VCaP (cell line): ENCODE results near the gene KCNN2.

ENCODE experiments used
- H3K27ac ChIP-seq: fragments of 450-650 bp; 2 replicates; pipeline ENCODE4 v1.5.1; 2017
- TF ChIP-seq, protein P1 (sequence below): fragments of 450-650 bp; conservative IDR thresholded peaks from 2 replicates; pipeline ENCODE4 v1.5.1; 2017; ENCODE audit warnings: mild to moderate bottlenecking, moderate library complexity

Gene KCNN2

GRCh38 chr5:114362197-114362976, 517 bp downstream of the KCNN2 start:
- TF ChIP-seq, protein P1, sequence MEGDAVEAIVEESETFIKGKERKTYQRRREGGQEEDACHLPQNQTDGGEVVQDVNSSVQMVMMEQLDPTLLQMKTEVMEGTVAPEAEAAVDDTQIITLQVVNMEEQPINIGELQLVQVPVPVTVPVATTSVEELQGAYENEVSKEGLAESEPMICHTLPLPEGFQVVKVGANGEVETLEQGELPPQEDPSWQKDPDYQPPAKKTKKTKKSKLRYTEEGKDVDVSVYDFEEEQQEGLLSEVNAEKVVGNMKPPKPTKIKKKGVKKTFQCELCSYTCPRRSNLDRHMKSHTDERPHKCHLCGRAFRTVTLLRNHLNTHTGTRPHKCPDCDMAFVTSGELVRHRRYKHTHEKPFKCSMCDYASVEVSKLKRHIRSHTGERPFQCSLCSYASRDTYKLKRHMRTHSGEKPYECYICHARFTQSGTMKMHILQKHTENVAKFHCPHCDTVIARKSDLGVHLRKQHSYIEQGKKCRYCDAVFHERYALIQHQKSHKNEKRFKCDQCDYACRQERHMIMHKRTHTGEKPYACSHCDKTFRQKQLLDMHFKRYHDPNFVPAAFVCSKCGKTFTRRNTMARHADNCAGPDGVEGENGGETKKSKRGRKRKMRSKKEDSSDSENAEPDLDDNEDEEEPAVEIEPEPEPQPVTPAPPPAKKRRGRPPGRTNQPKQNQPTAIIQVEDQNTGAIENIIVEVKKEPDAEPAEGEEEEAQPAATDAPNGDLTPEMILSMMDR: peak; percentile 10; the same call in 1 of the 2 replicates
- peak overlapping the region; percentile 92 for H3K27ac ChIP-seq

DNA sequence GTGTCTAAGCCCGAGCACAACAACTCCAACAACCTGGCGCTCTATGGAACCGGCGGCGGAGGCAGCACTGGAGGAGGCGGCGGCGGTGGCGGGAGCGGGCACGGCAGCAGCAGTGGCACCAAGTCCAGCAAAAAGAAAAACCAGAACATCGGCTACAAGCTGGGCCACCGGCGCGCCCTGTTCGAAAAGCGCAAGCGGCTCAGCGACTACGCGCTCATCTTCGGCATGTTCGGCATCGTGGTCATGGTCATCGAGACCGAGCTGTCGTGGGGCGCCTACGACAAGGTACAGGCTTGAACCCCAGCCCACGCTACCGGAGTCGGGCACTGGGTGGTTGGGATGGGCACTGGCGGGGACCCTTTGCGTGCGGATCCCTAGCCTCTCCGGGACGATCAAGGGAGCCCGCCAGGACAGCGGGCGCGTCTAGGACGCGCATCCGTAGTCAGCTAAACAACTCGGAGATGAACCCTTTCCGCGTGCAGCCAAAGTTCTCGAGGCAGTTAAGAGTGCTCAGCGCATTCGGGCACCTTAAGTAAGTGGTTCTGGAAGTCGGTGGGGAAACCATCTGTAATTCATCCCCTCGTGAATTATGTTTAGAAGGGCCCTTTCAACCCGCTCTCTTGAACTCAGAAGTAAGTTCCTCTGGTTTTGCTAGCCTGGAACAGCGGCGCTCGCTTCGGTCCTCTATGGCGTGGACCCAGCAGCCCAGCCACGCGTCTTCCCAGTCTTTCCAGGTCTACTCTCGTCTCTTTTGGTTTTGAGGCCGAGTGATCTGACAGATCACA, 1.3 kb downstream of the KCNN2 start:
- peak overlapping the region; percentile 92 for H3K27ac ChIP-seq
- TF ChIP-seq, protein P1: no peak

DNA sequence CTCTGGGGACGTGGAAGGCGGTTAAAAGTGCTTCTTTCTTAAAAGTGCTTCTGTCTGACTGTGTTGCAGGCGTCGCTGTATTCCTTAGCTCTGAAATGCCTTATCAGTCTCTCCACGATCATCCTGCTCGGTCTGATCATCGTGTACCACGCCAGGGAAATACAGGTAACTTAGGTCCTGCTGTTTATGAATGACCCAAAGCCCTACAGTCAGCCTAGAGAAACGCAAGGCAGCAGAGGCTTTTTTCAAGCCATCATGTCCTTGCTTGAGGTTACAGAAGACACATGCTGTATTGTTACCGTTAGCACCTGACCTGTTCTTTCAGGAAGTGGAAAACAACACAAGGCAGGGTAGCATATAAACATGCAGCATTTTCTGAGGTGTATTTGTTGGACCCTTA, 2.0 kb downstream of the KCNN2 start:
- TF ChIP-seq, protein P1: peak; percentile 35
- peak overlapping the region; percentile 92 for H3K27ac ChIP-seq

DNA sequence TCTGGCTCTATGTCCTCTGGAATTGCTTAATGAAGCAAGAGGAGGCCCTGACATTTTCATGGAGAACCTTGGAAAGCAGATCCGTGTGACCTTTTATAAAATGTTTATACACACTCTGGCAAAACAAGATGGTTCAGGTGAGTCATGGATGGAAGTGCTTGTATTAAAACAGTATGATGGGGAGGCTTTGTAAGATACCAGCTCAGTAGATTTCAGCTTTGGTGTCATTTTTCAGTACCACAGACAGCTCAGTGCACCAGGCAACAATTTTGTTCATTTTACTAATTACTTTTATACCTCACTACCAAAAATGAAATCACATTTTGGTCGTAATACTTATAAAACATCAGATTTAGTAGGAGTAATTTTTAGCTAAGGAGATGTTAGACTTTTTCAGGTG, 5.2 kb downstream of the KCNN2 start:
- TF ChIP-seq, protein P1: no peak
- peak overlapping the region; percentile 92; the same call in 1 of the 2 replicates for H3K27ac ChIP-seq

DNA sequence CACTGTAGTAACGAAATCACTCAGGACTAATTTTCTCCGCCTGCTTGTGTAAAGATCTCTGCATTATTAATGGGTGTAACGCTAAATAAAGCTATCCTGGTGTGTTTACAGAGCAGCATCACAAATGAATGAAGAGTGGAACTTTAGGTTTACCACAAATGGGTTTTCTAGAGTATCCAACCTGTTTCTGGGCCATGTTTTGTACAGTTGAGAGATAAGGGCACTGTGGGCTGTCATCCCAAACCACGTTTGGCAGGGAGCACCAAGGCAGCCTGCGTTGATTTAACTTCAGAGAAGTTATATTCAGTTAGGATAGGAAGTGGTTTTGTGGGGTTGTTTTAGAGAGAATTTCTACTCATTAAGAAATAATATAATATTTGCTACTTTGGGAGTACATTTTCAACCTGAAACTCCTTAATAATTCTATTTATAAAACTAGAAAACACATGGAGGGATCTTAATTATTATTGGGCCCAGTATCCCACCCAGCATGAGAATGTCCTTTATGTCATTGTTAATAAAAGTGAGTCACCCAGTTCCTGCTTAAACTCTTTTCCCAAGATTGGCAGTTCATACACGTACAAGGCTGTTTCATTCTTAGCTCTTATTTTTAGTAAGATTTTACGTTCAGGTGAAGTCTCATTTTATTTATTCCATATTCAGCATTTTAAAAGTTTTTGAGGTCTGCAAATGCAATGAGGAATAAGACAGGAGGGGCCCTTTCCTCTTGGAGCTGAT, 8.0 kb downstream of the KCNN2 start:
- no peak overlapping the region for H3K27ac ChIP-seq
- TF ChIP-seq, protein P1: no peak

- peak overlapping the region; percentile 82 for H3K27ac ChIP-seq
- TF ChIP-seq, protein P1: no peak
Measured at GRCh38 chr5:114377050-114377844, 15.4 kb downstream of the KCNN2 start.
